SU-DHL-6 (cell line): ENCODE data around the gene ALS2.

Experiments
- CTCF ChIP-seq: fragments of 200-600 bp; sonication (generic); IDR thresholded peaks from one replicate; pipeline ENCODE4 v1.5.1; 2017; ENCODE audit warnings: antibody characterized with exemption, mild to moderate bottlenecking, low read length, moderate library complexity; ENCODE audit not compliant: insufficient read depth, poor library complexity, severe bottlenecking
- EZH2phosphoT487 ChIP-seq: fragments of 200-600 bp; sonication (generic), shearing (Covaris generic); conservative IDR thresholded peaks from 2 replicates; pipeline ENCODE4 v1.6.1; 2018; ENCODE audit warnings: mild to moderate bottlenecking, antibody characterized with exemption, low read length, moderate library complexity, mixed read lengths

GRCh38 chr2:201794294-201794693 is 13.6 kb upstream of the ALS2 start:
- TF ChIP-seq CTCF (no peak), EZH2phosphoT487 (no peak)
